Gastrocnemius medialis (tissue), 4 donors: ENCODE measurements around the gene HTRA3.

Experiments
- CTCF ChIP-seq, 5 experiments: fragments of 450-650 bp in 3 of 5; fragments of 200-600 bp in 2 of 5; sonication (generic) in 2 of 5; IDR thresholded peaks in 4 of 5; conservative IDR thresholded peaks in 1 of 5; 1 replicate in 4 of 5; 2 replicates in 1 of 5; pipeline ENCODE4 v1.5.1; 2016 to 2019; ENCODE audit warnings: antibody characterized with exemption in 5 of 5, mild to moderate bottlenecking in 3 of 5, moderate library complexity in 3 of 5
- POLR2A ChIP-seq, 2 donors: fragments of 450-650 bp; IDR thresholded peaks; one replicate each; pipeline ENCODE4 v1.6.1; 2017; ENCODE audit warnings: antibody characterized with exemption in 2 of 2, mild to moderate bottlenecking in 2 of 2, moderate library complexity in 2 of 2

GRCh38 chr4:8264106-8264505 is 5.4 kb upstream of the HTRA3 start:
- TF ChIP-seq CTCF (IDR thresholded peaks at IDR 0.05 in 4 of 5, conservative IDR thresholded peaks at IDR 0.05 in 1 of 5) (no peak), POLR2A (IDR thresholded peaks at IDR 0.05) (no peak)
